HG03378 (cell line): ENCODE measurements around the gene GAN.
"Not testable (repeated sequence)": the region's sequence is repeated elsewhere in the genome, so short reads cannot be mapped to it uniquely, and the experiment has no call there.

Experiments
- ATAC-seq: cut with Tn5 transposase; IDR thresholded peaks from one replicate; pipeline ENCODE4 v1.9.1; 2021; ENCODE audit warnings: mild to moderate bottlenecking, moderate library complexity; ENCODE audit not compliant: unreplicated experiment

Gene GAN

DNA sequence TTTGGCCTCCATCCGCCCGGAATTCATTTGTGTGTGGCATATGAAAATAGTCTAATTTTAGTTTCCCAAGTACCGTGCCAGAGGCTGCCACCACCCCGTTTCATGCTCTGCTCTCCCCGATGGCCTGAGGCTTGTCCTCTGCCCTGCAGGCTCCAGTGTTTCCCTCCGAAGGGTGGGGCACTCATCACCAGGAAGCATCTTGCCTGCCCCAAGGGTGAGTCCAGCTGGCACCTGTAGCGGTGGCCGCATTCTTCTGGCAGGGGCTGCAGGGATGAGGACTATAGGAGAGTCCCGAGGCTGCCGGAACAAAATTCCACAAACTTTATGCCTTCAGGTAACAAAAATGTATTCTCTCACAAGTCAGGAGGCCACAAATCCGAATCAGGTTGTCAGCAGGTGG is 106.8 kb downstream of the GAN start:
- ATAC-seq: no peak

- ATAC-seq: not testable (repeated sequence)
Measured at GRCh38 chr16:81422153-81422552, 107.4 kb downstream of the GAN start.

- ATAC-seq: no peak
Measured at GRCh38 chr16:81424771-81425170, 110.0 kb downstream of the GAN start.

- ATAC-seq: no peak
Measured at GRCh38 chr16:81427219-81427618, 112.5 kb downstream of the GAN start.

DNA sequence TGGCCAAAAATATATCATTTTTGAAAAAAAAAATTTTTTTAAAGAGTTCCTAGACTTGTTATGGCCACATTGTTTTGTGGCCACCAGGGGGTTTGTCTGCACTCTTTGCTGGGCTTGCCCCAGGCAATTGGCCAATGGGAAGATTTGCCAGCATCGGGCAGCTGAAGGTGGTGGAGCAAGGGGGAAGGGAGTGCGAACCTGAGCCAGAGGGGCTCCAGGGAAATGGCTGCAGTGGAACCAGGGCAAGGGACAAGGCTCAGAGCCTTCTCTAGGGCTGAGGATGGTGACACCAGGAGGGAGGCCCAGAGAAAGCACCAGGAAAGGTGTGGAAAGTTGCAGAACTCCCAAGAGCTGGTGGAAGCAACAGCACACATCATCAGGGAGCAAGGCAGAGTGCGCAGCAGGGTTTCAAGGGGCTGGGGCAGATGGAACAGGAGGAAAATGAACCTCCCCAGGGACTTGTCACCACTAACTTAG is 114.3 kb downstream of the GAN start:
- ATAC-seq: no peak

GRCh38 chr16:81431554-81432353 is 117.0 kb downstream of the GAN start:
- ATAC-seq: no peak

GRCh38 chr16:81432937-81433557 is 118.3 kb downstream of the GAN start:
- no peak for ATAC-seq

- no peak for ATAC-seq
Measured at GRCh38 chr16:81435103-81435502, 120.3 kb downstream of the GAN start.

- ATAC-seq: no peak
Measured at GRCh38 chr16:81435567-81435966, 120.8 kb downstream of the GAN start.

- ATAC-seq: no peak
Measured at GRCh38 chr16:81436386-81436785, 121.6 kb downstream of the GAN start.

- ATAC-seq: no peak
Measured at GRCh38 chr16:81437865-81438264, 123.1 kb downstream of the GAN start.
